ENCODE results near the gene TRIM7.

Gene TRIM7
- 0.25 to 3.5 (median 0.87) reads per million in 3 experiments for total RNA-seq

DNA sequence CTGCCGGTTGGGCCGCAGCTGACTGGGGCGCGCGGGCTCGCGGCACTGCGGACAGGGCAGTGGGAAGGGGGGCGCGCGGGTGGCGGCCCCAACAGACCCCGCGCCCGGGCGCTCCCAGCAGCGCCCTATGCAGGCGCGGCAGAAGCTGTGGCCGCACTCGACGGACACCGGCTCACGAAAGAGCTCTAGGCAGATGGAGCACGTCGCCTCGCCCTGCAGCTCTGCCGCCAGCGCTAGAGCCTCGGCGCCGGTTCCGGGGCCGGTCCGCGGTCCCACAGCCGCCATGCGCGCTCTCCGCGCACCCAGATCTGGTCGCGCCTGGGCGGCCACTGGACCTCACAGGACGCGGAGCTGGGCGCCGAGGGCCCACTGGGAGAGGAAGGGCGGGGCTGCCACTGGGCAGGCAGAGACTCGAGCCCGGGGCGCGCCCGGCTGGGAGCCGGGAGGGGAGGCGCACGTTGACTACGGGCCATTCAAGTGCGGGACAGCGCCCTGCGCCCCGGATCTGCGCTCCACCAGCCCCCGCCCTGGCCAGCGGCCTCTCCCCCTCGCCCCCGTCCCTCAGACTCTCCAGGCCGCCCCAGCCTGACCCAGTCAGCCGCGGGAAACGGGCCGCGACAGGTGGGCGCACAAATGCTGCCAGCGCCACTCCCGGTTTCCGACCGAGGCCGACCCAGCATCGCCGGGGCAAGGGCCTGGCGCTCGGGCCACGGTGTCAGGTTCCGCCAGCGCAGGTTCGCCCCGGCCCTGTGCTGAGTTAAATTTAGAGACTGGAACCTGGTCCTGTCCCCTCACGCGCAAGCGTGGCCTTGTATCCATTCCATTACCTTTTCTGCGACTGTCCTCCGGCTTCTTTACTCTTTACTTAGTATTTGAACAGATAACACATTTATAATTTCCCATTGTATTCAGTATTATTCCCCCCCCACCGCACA lies at the start of gene TRIM7:
Gene TRIM7 (minus strand): TSS at position 371 of the 935 bp plus-strand sequence. CDS start 86 bp downstream, at position 285.
- peak; percentile 15 for DNase-seq

- DNase-seq, result no peak
Observed at GRCh38 chr5:181248277-181248676, 43.3 kb upstream of the TRIM7 start.

DNA sequence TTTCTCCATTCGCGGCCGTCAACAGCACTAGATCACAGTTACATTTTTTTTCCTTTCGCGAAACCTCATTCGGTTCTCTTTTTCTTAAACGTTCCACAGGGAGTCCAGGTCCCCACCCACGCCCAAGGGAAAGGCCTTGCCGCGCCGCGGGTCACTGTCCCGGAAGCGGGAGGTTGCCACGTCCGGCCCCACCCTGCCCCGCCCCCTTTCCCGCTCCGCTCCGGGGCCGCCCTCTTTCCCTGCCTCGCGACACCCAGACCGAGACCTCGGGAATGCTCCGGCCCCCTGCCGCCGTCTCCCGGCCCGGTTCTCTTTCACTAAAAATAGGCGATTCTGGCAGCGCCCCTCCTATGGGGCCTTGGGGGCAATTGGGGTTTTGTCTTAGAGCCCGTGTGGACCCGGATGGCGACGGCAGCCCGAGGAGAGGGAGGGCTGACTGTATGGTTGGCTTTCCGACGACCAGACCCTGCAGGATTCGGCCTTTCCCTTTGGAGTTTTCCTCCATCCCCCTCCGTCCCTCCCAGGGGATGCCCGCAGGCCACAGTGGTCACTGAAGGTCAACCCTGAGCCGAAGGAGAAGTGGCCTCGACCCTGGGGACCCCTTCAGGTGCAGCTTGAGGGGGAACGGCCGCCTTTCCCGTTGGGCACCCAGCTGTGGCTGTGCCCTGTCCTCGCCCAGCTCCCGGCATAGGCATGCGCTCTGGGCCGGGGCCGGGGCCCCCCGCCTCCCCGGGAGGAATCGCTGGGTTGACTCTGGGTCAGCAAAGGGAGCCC lies 41.5 kb upstream of the TRIM7 start:
- DNase-seq, result peak; percentile 61

DNA sequence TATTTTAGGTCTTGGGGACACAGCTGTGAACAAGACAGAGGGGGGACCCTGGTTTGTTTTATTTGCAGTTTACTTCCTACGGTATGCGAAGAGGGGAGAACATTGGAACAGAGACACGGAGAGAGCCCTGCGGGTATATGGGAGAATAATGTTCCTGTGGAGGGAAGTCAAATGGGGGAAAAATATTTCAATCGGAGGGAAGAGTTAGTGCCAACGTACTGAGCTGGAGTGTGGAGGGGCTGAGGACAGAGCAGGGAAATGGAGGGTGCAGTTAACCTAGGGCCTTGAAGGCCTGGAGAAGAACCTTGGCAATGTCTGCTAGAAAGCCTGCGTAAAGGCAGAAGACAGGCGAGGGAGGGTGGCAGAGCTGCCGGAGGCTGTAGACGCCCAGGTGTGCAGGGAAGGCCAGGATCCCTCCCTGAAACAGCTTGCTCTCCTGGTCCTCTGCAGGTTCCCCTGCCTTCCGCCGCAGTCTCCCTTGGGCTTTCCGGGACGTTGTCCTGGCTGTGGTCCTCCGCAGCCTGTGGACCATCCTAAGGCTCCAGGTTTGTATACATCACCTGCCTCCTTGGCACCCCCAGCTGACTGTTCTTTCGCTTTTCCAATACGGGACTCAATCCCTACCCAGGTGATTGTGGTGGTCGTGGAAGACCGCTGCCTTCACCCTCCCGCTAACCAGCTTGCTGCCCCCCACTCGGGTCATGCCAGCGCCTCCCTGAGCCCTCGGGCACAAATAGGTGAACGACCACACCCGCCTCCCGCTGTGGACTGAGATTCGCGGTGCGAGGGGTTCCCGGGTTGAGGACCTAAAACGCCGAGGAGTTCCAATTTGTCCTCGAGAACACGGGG lies 40.7 kb upstream of the TRIM7 start:
- no peak for DNase-seq

DNA sequence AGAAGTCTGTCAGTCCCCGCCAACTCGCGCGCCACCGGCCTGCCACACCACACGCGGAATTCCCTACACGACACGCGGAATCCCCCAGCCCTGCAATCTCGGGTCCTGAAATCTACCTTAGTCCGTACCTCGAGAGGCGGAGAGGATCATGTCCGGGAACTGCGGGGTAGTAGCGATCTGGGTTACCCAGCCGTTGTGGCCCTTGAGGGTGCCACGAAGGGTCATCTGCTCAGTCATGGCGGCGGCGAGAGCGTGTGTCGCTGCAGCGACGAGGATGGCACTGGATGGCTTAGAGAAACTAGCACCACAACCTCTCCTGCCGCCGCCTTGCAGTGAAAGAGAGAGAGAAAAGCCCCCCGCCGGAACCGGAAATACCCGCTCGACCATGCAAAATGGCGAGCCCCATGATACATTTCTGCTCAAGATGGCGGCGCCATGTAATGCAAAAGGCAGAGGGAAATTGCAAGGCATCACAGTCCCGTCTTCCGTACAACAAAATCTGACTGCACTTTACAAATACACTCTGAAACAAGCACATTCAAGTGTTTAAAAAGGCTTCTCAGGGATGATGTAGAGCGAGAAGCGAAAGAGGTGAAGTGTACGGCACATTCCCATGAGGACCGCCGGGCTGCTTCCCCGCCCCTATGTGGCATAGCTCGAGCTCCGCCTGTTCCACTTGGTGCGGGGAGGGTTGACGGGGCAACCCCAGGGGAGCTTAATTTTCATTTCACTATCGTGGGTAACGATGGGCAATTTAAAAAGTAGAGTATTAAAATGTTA lies 38.8 kb upstream of the TRIM7 start, which contains the start of gene RACK1:
Gene RACK1 (minus strand): TSS at position 343 of the 780 bp plus-strand sequence. CDS start 106 bp downstream, at position 237.
- peak; percentile 90 for DNase-seq

- DNase-seq, result peak; percentile 20
Observed at GRCh38 chr5:181243018-181243563, 38.1 kb upstream of the TRIM7 start.

DNA sequence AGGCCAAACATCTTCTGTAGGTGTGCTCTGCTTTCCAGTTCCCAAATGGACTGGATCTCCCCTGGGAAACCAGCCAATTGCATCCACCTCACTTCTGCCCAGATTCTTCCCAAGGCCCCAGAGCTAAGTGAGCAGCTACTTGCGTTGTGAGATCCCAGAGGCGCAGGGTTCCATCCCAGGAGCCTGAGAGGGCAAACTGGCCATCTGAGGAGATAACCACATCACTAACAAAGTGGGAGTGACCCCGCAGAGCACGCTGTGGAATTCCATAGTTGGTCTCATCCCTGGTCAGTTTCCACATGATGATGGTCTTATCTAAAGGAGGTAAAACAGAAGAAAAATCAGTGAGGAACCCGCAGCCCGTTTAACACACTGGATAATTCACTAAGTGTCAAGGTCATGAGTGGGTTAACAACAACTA lies 37.0 kb upstream of the TRIM7 start:
- DNase-seq, result no peak

DNA sequence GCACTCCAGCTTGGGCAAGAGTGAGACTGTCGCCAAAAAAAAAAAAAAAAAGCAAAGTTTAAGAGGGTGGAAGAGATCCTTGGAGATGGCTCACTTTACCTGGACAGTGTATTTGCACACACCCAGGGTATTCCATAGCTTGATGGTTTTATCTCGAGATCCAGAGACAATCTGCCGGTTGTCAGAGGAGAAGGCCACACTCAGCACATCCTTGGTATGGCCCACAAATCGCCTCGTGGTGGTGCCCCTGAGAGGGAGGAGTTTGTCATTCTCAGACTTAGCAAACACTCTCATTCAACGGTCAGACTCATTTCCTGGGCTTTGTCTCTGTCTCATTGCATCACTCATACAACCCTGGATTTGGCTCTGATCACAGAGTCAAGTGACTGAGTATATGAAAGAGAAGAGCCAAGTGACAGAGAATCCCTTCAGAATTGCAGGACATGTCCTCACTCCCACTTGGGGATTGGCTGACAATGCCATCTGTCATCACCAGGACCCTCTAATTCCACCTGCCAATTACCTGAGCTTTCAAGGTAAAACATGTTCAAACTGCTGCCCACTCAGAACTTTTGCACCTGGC lies 36.5 kb upstream of the TRIM7 start:
- no peak for DNase-seq

GRCh38 chr5:181239062-181239663 lies 34.2 kb upstream of the TRIM7 start:
- no peak for DNase-seq

DNA sequence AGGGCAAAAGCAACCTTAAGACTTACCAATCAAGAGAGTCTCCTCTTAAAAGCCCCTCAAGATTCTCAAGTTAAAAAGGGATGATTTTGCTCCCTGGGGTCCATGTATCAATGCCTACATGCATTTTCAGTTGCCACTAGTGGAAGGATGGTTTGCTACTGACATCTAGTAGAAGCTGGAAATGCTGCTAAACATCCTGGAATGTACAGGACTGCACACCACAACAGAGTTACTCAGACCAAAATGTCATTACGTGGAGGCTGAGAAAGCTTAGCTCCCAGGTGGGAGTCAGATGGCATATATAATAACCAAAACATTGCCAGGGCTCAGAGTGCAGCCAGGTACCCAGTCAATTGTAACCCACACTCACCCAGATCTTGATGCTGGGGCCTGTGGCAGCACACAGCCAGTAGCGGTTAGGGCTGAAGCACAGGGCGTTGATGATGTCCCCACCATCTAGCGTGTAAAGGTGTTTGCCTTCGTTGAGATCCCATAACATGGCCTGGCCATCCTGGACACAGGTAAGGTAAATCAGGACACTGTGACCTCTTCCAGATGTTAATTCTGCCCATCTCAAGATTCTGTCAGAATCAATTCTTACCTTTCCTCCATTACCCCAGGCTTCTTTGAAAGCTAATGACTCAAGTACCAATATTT lies 32.9 kb upstream of the TRIM7 start:
- DNase-seq, result no peak

- DNase-seq, result no peak
Observed at GRCh38 chr5:181236954-181237641, 32.1 kb upstream of the TRIM7 start.

- DNase-seq, result no peak
Observed at GRCh38 chr5:181236471-181236870, 31.5 kb upstream of the TRIM7 start.

DNA sequence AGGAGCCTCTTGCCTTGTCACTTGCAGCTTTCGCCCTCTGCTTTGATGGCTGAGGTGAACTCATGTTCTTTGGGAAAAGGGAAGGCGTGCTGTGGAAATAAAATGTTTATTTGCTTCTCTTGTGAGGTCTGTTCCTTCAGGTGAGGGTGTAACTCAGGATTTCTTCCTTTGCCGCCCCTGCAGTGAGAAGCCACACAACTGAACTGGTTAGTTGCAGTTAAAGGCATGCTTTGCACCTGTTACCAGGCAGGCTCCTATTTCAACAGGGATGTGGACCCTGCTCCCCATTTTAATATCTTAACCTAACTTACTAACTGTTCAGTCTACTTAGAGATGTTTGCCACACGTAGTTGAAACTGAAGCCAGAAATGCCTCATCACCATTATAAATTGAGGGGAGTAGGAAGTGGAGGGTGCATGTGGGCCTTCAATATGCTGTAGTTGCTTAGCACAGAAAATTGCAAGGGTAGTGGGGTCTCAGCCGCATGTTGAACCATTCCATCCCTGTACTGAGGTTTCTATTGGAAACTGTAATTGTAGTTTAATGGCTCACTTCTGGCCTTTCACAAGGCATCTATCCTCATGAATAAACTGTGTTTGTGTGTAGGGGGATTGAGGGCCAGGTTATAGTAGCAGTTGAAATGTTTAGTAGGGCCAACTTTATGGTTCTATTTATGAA lies 30.8 kb upstream of the TRIM7 start:
- no peak for DNase-seq

DNA sequence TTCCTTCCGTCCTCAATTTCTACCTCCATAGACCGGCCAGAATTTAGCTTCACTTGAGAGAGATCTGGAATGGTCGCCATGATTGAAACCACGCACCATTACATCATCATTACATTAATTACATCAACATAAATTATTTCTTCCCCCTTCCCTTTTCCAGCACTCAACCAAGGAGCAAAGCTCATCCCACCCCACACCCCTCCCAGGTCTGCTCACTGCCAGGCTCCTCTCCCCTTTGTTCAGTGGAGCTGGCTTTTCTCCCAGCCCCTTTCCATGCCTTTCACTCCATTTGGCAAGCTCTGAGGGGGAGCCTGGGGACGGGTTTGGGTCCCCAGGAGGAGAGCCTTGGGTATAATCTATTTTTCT lies 30.3 kb upstream of the TRIM7 start:
- DNase-seq, result no peak

- no peak for DNase-seq
Observed at GRCh38 chr5:181234455-181235306, 29.7 kb upstream of the TRIM7 start.

GRCh38 chr5:181233801-181234454 lies 28.9 kb upstream of the TRIM7 start:
- DNase-seq, result no peak

- DNase-seq, result no peak
Observed at GRCh38 chr5:181233088-181233800, 28.2 kb upstream of the TRIM7 start.

Data from central memory CD4-positive, alpha-beta T cell (primary cell).